Measurements from ENCODE around the gene C3orf20.
"Not testable (repeated sequence)": the region's sequence is repeated elsewhere in the genome, so short reads cannot be mapped to it uniquely, and the experiment has no call there.

C3orf20 gene

GRCh38 chr3:14802381-14802731 is 127.4 kb downstream of the C3orf20 start:
- DNase-seq = no peak

- no peak for DNase-seq
These were observed 128.4 kb downstream of the C3orf20 start for GRCh38 chr3:14803101-14803980.

- no peak for DNase-seq
These were observed 129.3 kb downstream of the C3orf20 start for GRCh38 chr3:14803981-14804834.

- no peak for DNase-seq
These were observed 130.2 kb downstream of the C3orf20 start for GRCh38 chr3:14804835-14805780.

- no peak for DNase-seq
These were observed 131.1 kb downstream of the C3orf20 start for GRCh38 chr3:14805961-14806537.

- DNase-seq = no peak
These were observed 131.8 kb downstream of the C3orf20 start for GRCh38 chr3:14806641-14807263.

GRCh38 chr3:14808025-14808424 is 133.1 kb downstream of the C3orf20 start:
- no peak for DNase-seq

GRCh38 chr3:14808502-14809266 is 133.7 kb downstream of the C3orf20 start:
- no peak for DNase-seq

- DNase-seq = not testable (repeated sequence)
These were observed 134.7 kb downstream of the C3orf20 start for GRCh38 chr3:14809611-14810010.

- no peak for DNase-seq
These were observed 135.3 kb downstream of the C3orf20 start for GRCh38 chr3:14810070-14810791.

GRCh38 chr3:14810801-14811661 is 136.1 kb downstream of the C3orf20 start:
- no peak for DNase-seq

- no peak for DNase-seq
These were observed 136.7 kb downstream of the C3orf20 start for GRCh38 chr3:14811684-14812083.

- no peak for DNase-seq
These were observed 137.4 kb downstream of the C3orf20 start for GRCh38 chr3:14812196-14812790.

- DNase-seq = no peak
These were observed 139.5 kb downstream of the C3orf20 start for GRCh38 chr3:14814411-14814871.

- no peak for DNase-seq
These were observed 141.4 kb downstream of the C3orf20 start for GRCh38 chr3:14816359-14816758.

GRCh38 chr3:14818804-14819500 is 144.0 kb downstream of the C3orf20 start, which contains the start of gene FGD5:
Gene FGD5, plus strand, starts transcription at chr3:14818962. Its CDS starts 110 bp downstream, at chr3:14819072.
- no peak for DNase-seq

GRCh38 chr3:14819671-14820070 is 144.7 kb downstream of the C3orf20 start:
- DNase-seq = no peak

GRCh38 chr3:14820156-14820555 is 145.2 kb downstream of the C3orf20 start:
- no peak for DNase-seq
